ENCODE data around the gene TFF3. TPM values are rescaled to one million over a fixed set of nuclear protein-coding genes. Genes with fewer than 3 reads are reported as not detected.

Gene TFF3
- total and polyA plus RNA-seq, 2 donors (not counting 1 experiment from before 2014, with no cell fraction given): not detected

DNA sequence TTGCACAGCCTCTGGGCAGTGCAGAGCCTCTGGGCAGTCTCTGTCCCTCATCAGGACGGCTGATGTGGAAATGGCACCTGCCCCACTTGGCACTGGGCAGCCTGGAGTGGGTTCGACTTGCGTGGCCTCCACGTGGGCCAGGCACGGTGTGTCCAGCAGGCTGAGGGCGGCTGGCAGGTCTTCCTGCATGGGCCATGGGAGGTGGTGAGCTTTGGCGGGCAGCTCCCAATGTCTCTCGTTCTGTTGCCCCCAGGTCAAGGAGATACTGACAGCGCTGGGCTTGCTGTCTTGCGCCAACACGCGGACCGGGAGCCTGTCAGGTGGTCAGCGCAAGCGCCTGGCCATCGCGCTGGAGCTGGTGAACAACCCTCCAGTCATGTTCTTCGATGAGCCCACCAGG, 33.2 kb downstream of the TFF3 start:
- Histone ChIP-seq H3K79me2 (ENCODE audit: control insufficient read depth, insufficient read depth, low read length) (no peaks in the 10 kb centered on the region), H2AFZ (ENCODE audit: low read length) (no peak overlapping the region), H4K20me1 (ENCODE audit: control insufficient read depth, extremely low read depth, insufficient read depth, low read length) (no peaks in the 10 kb centered on the region), H3K36me3 (ENCODE audit: control insufficient read depth, insufficient read depth, low read length) (no peaks in the 10 kb centered on the region), H3K27me3 (ENCODE audit: control insufficient read depth, insufficient read depth, low read length) (no peaks in the 10 kb centered on the region), H3K27ac (ENCODE audit: insufficient read depth, low read length) (no peak overlapping the region), H3K9ac (ENCODE audit: insufficient read depth, low read length) (no peak overlapping the region), H3K4me3 (replicated peaks in 1 of 4; ENCODE audit: control extremely low read depth in 1 of 4, insufficient read depth in 1 of 4, low read depth in 3 of 4, low read length in 4 of 4) (no peak overlapping the region), H3K4me2 (ENCODE audit: extremely low read depth, insufficient read depth, low read length) (no peak overlapping the region), H3K9me3 (ENCODE audit: control insufficient read depth, insufficient read depth, low read depth, low read length) (no peaks in the 10 kb centered on the region), H3K4me1 (ENCODE audit: control insufficient read depth, extremely low read depth, insufficient read depth, low read length) (no peaks in the 10 kb centered on the region)
- TF ChIP-seq, protein P1, sequence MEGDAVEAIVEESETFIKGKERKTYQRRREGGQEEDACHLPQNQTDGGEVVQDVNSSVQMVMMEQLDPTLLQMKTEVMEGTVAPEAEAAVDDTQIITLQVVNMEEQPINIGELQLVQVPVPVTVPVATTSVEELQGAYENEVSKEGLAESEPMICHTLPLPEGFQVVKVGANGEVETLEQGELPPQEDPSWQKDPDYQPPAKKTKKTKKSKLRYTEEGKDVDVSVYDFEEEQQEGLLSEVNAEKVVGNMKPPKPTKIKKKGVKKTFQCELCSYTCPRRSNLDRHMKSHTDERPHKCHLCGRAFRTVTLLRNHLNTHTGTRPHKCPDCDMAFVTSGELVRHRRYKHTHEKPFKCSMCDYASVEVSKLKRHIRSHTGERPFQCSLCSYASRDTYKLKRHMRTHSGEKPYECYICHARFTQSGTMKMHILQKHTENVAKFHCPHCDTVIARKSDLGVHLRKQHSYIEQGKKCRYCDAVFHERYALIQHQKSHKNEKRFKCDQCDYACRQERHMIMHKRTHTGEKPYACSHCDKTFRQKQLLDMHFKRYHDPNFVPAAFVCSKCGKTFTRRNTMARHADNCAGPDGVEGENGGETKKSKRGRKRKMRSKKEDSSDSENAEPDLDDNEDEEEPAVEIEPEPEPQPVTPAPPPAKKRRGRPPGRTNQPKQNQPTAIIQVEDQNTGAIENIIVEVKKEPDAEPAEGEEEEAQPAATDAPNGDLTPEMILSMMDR (conservative IDR thresholded peaks at IDR 0.05 in 1 of 2, IDR thresholded peaks at IDR 0.05 in 1 of 2; ENCODE audit: low read depth in 1 of 2, low read length in 2 of 2): no peak
- no peak for TF ChIP-seq EZH2 (IDR thresholded peaks at IDR 0.05; ENCODE audit: low read length, missing control alignments)
- no peak for DNase-seq (ENCODE audit: low read depth in 2 of 2)

DNA sequence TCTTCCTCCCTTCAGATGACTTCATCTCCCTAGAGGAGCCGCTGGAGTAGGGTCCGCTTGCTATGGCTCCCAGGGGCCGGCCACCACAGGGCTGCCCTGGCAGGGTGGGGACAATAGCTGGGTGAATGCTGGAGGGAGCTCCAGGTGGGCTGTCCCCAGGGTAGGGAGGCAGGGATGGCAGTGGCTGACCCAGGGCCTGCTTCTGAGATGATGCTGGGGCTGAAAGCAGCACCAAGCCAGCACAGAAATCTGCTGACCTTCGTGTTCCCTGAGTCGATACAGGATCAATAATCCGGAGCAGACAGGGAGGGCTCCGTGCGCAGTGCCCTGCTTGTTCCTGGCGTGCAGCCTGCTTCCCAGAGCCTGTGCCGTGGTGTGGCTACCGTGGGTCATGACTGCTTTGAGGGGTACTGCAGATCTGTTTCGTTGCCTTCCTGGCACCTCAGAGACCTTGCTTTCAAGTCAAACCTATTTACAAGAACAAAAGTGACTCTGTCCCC, 34.0 kb downstream of the TFF3 start:
- Histone ChIP-seq H4K20me1 (ENCODE audit: control insufficient read depth, extremely low read depth, insufficient read depth, low read length) (no peaks in the 10 kb centered on the region), H3K4me3 (replicated peaks in 1 of 4; ENCODE audit: control extremely low read depth in 1 of 4, insufficient read depth in 1 of 4, low read depth in 3 of 4, low read length in 4 of 4) (no peak overlapping the region), H3K36me3 (ENCODE audit: control insufficient read depth, insufficient read depth, low read length) (no peaks in the 10 kb centered on the region), H3K9me3 (ENCODE audit: control insufficient read depth, insufficient read depth, low read depth, low read length) (no peaks in the 10 kb centered on the region), H3K27ac (ENCODE audit: insufficient read depth, low read length) (no peak overlapping the region), H3K4me2 (ENCODE audit: extremely low read depth, insufficient read depth, low read length) (no peak overlapping the region), H2AFZ (ENCODE audit: low read length) (no peak overlapping the region), H3K9ac (ENCODE audit: insufficient read depth, low read length) (no peak overlapping the region), H3K27me3 (ENCODE audit: control insufficient read depth, insufficient read depth, low read length) (no peaks in the 10 kb centered on the region), H3K79me2 (ENCODE audit: control insufficient read depth, insufficient read depth, low read length) (no peaks in the 10 kb centered on the region), H3K4me1 (ENCODE audit: control insufficient read depth, extremely low read depth, insufficient read depth, low read length) (no peaks in the 10 kb centered on the region)
- no peak for DNase-seq (ENCODE audit: low read depth in 2 of 2)
- TF ChIP-seq, protein P1 (conservative IDR thresholded peaks at IDR 0.05 in 1 of 2, IDR thresholded peaks at IDR 0.05 in 1 of 2; ENCODE audit: low read depth in 1 of 2, low read length in 2 of 2): no peak
- no peak for TF ChIP-seq EZH2 (IDR thresholded peaks at IDR 0.05; ENCODE audit: low read length, missing control alignments)

DNA sequence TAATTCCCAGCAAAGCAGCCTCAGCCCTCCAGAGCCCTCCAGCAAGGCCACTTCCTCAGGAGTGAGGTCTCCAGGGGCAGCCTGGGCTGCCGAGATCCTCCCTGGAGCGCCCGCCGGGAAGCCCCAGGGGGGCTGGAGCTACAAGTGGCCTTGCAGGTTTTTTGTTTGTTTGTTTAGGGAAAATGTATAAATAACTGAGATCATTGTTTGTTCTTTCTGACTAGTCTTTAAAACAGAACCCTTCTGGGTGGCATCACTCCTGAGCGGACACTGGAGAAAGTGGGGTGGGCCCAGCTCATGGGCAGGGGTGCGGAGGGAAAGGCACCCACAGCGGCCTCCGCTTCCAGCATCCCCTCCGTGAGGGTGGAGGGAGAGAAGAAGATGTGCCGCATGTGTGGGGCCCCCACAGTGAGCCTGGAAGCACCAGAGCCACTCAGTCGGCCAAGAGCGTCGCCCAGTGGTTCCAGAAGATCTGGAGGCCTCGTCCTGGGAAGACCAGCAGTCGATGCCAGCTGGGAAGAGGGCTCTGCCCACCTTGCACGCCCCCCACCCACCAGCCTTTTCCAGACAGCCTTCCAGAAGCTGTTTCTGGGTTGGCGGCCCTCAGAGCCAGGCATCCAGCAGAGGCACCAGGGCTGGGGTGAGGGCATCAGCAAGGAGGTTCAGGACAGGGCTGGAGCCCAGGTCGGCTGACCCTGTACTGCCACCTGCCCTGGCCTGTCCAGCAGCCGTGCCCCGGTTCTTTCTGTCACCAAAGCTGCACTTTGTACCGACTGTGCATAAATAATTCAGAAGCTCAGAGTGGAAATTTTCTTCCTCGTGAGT, 34.6 kb downstream of the TFF3 start:
- Histone ChIP-seq H3K27me3 (ENCODE audit: control insufficient read depth, insufficient read depth, low read length) (no peaks in the 10 kb centered on the region), H3K9ac (ENCODE audit: insufficient read depth, low read length) (no peak overlapping the region), H3K9me3 (ENCODE audit: control insufficient read depth, insufficient read depth, low read depth, low read length) (no peaks in the 10 kb centered on the region), H3K4me1 (ENCODE audit: control insufficient read depth, extremely low read depth, insufficient read depth, low read length) (no peaks in the 10 kb centered on the region), H3K4me2 (ENCODE audit: extremely low read depth, insufficient read depth, low read length) (no peak overlapping the region), H4K20me1 (ENCODE audit: control insufficient read depth, extremely low read depth, insufficient read depth, low read length) (no peaks in the 10 kb centered on the region), H3K27ac (ENCODE audit: insufficient read depth, low read length) (no peak overlapping the region), H3K79me2 (ENCODE audit: control insufficient read depth, insufficient read depth, low read length) (no peaks in the 10 kb centered on the region), H2AFZ (ENCODE audit: low read length) (no peak overlapping the region), H3K4me3 (replicated peaks in 1 of 4; ENCODE audit: control extremely low read depth in 1 of 4, insufficient read depth in 1 of 4, low read depth in 3 of 4, low read length in 4 of 4) (no peak overlapping the region), H3K36me3 (ENCODE audit: control insufficient read depth, insufficient read depth, low read length) (no peaks in the 10 kb centered on the region)
- TF ChIP-seq EZH2 (IDR thresholded peaks at IDR 0.05; ENCODE audit: low read length, missing control alignments): no peak
- no peak for DNase-seq (ENCODE audit: low read depth in 2 of 2)
